ENCODE results near the gene IGFN1. TPM values are rescaled to one million over a fixed set of nuclear protein-coding genes. Genes with fewer than 3 reads are reported as not detected.
A peak's percentile ranks its signal among the peaks of the same experiment; 100 is the strongest.

Gene IGFN1
- total RNA-seq, 6 experiments from 2014 or later = 0.02 to 0.18 (median 0.12) TPM; not detected in 3

- Histone ChIP-seq H3K4me1 (no peaks in the 10 kb centered on the region), H3K27me3 (no peaks in the 10 kb centered on the region), H3K36me3 (no peaks in the 10 kb centered on the region), H3K27ac (no peak overlapping the region), H3K9me3 (no peaks in the 10 kb centered on the region), H3K4me3 (no peak overlapping the region)
- no peak for TF ChIP-seq POLR2A (IDR thresholded peaks at IDR 0.05)
- no peak for TF ChIP-seq CTCF (IDR thresholded peaks at IDR 0.05)
- 66% methylated on average over 3 of the region's 4 CpGs for WGBS (ENCODE audit: insufficient coverage, low coverage, low lambda C conversion rate, missing lambda C conversion rate)
- DNase-seq (peak in 1 of 3 donors; percentile 1), ATAC-seq (no peak)
- intact Hi-C loops (cut with DNase I) = no loop called here
Observed at GRCh38 chr1:201214461-201214860, 23.8 kb downstream of the IGFN1 start.

GRCh38 chr1:201214886-201215285, 24.3 kb downstream of the IGFN1 start:
- no peaks in the 10 kb centered on the region for H3K27me3 ChIP-seq
- intact Hi-C loops (cut with DNase I) = no loop called here
- no peak for ATAC-seq
- H3K36me3 ChIP-seq = no peaks in the 10 kb centered on the region
- no peak overlapping the region for H3K4me3 ChIP-seq
- no peaks in the 10 kb centered on the region for H3K9me3 ChIP-seq
- TF ChIP-seq CTCF (IDR thresholded peaks at IDR 0.05) (no peak), POLR2A (IDR thresholded peaks at IDR 0.05) (no peak)
- no peak overlapping the region for H3K27ac ChIP-seq
- DNase-seq = peak in 1 of 3 donors; percentile 31
- H3K4me1 ChIP-seq = no peaks in the 10 kb centered on the region
- no CpG with 5 or more reads among the region's 5 CpGs for WGBS (ENCODE audit: insufficient coverage, low coverage, low lambda C conversion rate, missing lambda C conversion rate)

- Histone ChIP-seq H3K27ac (no peak overlapping the region), H3K9me3 (no peaks in the 10 kb centered on the region), H3K36me3 (no peaks in the 10 kb centered on the region), H3K4me3 (no peak overlapping the region), H3K4me1 (no peaks in the 10 kb centered on the region), H3K27me3 (no peaks in the 10 kb centered on the region)
- TF ChIP-seq POLR2A (IDR thresholded peaks at IDR 0.05) = no peak
- no peak for TF ChIP-seq CTCF (IDR thresholded peaks at IDR 0.05)
- DNase-seq = peak in 1 of 3 donors; percentile 25
- 84% methylated on average over 5 of the region's 12 CpGs for WGBS (ENCODE audit: insufficient coverage, low coverage, low lambda C conversion rate, missing lambda C conversion rate)
- intact Hi-C loops (cut with DNase I) = no loop called here
- ATAC-seq = no peak
Observed at GRCh38 chr1:201215531-201216357, 25.1 kb downstream of the IGFN1 start.

GRCh38 chr1:201216395-201217085, 25.9 kb downstream of the IGFN1 start:
- Histone ChIP-seq H3K27me3 (no peaks in the 10 kb centered on the region), H3K4me1 (no peaks in the 10 kb centered on the region), H3K4me3 (no peak overlapping the region), H3K9me3 (no peaks in the 10 kb centered on the region), H3K27ac (no peak overlapping the region), H3K36me3 (no peaks in the 10 kb centered on the region)
- intact Hi-C loops (cut with DNase I) = no loop called here
- DNase-seq (peak in 1 of 3 donors; percentile 32), ATAC-seq (no peak)
- TF ChIP-seq POLR2A (IDR thresholded peaks at IDR 0.05) = no peak
- no peak for TF ChIP-seq CTCF (IDR thresholded peaks at IDR 0.05)
- WGBS (ENCODE audit: insufficient coverage, low coverage, low lambda C conversion rate, missing lambda C conversion rate) = 64% methylated on average over 8 of the region's 20 CpGs
